GM21423 (cell line): ENCODE data around the gene TMEM37.
A peak's percentile ranks its signal among the peaks of the same experiment; 100 is the strongest.

Experiments used
- ATAC-seq: cut with Tn5 transposase; IDR thresholded peaks from one replicate; pipeline ENCODE4 v1.9.1; 2021; ENCODE audit warnings: mild to moderate bottlenecking, moderate library complexity; ENCODE audit not compliant: unreplicated experiment

Gene TMEM37

DNA sequence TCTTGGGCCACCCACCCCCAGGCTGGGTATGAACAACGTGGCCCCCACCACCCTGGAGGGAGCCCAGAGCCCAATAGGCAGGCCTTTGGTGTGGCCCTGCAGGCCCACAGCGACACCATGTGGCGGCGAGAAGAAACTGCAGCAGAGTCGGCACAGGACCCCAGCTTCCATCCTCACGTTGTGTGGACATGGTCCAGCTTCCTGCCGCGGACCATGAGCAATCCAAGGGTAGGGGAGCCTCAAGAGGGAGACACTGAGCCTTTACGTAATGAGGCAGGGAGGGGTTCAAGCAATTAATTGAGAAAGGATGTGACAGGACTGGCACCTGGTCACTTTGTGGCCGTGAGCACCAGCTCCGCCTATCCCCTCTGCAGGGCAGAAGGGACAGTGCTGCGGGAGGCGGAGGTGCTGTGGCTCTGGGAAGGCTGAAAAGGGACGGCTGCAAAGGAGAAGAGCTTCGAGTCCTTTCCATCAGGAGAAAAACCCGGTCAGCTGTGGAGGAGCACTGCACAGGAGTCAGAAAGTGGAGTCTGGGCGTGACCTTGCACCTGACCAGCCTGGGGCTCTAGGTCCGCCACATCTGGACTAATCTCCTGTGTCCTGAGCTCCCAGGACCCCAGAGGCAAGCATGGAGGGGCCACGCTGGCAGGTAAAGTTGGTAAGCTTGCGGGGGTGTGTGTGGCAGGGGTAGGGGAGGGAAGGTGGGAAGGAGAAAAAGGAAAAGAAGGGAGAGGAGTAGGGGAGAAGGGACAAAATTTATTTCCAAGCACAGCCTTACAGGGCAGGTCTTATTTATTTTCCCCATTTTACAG lies 44.9 kb downstream of the TMEM37 start:
- peak; percentile 59 for ATAC-seq

GRCh38 chr2:119477113-119477505 lies 45.5 kb downstream of the TMEM37 start:
- ATAC-seq, result no peak

GRCh38 chr2:119478188-119478977 lies 46.7 kb downstream of the TMEM37 start:
- no peak for ATAC-seq

DNA sequence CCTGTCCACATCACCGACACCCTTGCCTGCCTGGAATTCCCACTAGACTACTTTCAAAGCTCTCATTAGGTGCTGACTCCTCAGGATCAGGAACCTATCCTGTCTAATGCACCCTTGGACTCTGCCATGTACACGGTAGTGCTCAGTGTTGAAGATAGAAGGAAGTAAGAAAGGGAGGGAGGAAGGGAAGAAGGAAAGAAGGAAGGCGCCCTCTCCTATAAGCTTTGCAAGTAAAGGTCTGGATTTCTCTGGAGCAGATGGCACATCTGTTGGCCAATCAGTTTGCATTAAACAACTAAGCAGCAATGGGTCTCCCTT lies 47.3 kb downstream of the TMEM37 start:
- ATAC-seq, result no peak

GRCh38 chr2:119480184-119480583 lies 48.5 kb downstream of the TMEM37 start:
- ATAC-seq, result no peak

- no peak for ATAC-seq
Observed at GRCh38 chr2:119480718-119481142, 49.1 kb downstream of the TMEM37 start.

GRCh38 chr2:119481501-119482455 lies 50.1 kb downstream of the TMEM37 start:
- ATAC-seq, result no peak

DNA sequence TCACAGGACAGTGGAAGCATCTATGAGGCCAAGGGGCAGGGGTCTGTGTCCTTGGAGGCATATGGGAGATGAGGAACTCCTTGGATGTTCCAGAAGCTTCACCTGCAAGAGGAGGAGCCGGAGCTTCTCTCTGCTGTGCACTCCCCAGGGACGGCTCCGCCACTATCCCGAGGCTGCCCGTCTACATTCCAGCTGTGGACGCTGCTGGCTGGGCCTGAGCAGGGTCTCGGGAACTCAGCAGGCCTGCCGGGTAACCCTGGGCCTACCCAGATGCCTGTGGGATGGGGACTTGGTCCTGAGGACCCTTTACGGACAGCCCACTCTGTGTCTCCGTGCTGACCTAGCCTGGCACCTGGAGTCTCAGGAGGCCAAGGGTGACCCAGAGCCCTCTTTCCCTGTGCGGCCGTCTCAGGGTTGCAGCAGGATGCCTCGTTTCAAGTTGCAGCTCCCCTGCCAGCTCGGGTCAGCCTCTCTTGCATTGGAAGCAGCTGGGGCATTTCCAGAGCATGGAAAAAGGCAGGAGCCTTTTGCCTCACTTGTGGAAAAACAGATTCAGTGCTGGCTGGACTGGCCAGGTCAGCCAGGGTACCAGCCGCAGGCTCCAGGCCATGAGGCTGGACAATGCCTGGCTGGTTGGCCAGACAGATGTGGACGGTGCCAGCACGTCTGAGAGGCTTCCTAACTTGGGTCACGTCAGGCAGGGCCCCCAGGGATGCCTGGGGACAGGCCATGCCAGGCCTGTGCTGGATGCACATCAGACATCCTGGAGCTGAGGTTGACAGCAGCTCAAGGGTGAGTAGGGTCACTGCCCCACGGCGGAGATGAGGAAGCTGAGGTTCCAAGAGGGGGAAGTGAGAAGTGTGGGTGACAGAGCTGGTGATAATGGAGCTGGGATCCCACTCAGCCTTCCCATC lies 51.1 kb downstream of the TMEM37 start:
- ATAC-seq, result no peak

- no peak for ATAC-seq
Observed at GRCh38 chr2:119483395-119483753, 51.7 kb downstream of the TMEM37 start.

DNA sequence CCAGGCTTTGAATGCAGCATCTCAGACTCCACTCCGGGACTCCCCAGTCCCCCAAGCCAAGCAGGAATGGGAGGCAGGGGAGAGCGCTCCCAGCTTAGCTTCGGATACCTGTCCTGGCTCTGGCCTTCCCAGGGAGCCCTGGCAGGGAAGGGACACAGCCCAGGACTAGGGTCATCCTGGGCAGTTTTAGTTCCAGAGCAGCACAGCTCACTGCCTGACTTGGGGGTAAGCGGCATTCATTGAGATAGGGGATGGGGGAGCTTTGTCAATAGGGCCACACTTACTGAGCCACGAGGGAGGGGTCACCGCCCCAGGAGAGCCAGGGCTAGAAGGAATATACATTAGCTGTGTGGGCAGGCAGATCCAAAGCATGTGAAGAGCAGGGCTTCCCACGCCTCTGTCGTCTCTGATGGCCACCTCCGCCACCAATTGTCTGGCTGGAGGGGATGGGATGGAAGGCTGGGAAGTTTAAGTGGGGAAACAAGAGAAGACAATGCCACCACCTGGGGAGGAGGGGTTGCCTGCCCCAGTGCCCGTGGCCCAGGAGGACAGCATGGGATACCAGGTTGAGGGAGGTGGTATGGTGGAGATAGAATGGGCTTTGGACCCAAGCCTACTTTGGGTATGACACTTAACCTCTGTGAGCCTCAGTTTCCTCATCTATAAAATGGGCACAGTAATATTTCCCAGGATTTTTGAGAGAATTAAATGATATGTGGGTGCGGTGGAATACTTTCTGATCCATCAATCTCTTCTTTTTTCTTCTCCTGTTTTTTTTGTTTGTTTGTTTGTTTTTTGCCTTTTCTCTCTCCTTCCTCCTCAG lies 52.5 kb downstream of the TMEM37 start:
- no peak for ATAC-seq

DNA sequence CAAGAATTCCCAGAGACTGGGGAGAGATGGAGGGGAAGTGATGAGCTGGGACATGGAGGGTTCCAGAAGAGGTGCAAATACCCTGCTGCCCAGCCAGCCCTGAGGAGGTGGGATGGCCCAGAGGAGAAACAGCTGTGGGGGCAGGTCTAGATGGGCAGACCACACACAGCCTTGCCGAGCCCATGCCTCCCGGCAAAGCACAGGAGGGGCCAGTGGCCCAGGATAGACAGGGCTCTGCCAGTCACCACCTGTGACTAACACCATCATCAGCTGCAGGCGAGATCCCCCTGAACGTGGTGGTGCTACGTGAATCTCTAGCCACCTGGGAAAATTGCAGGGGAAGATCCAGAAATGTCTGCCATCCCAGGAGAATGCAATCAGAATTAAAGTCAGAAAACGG lies 53.2 kb downstream of the TMEM37 start:
- ATAC-seq, result no peak

- no peak for ATAC-seq
Observed at GRCh38 chr2:119485336-119486110, 53.9 kb downstream of the TMEM37 start.

GRCh38 chr2:119486196-119486827 lies 54.7 kb downstream of the TMEM37 start:
- no peak for ATAC-seq

DNA sequence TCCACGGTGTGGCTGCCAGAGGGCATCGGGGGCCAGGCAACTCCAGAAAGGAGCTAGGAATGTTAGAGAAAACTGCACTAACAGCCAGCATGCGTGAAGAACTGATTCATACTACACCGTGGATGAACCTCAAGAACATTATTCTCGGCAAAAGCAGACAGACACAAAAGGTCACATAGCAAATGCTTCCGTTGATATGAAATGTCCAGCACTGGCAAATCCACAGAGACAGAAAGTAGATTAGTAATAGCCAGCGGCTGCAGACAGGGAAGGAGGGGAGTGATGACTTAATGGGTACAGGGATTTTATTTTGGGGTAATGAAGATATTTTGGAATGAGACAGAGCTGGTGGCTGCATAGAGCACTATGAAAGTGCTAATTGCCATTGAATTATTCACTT lies 55.2 kb downstream of the TMEM37 start:
- ATAC-seq, result no peak

GRCh38 chr2:119487434-119488244 lies 56.0 kb downstream of the TMEM37 start:
- ATAC-seq, result peak; percentile 88
